ENCODE measurements around the gene KCP.

GRCh38 chr7:128947854-128948253 is 37.3 kb upstream of the KCP start:
- TF ChIP-seq, protein P1, sequence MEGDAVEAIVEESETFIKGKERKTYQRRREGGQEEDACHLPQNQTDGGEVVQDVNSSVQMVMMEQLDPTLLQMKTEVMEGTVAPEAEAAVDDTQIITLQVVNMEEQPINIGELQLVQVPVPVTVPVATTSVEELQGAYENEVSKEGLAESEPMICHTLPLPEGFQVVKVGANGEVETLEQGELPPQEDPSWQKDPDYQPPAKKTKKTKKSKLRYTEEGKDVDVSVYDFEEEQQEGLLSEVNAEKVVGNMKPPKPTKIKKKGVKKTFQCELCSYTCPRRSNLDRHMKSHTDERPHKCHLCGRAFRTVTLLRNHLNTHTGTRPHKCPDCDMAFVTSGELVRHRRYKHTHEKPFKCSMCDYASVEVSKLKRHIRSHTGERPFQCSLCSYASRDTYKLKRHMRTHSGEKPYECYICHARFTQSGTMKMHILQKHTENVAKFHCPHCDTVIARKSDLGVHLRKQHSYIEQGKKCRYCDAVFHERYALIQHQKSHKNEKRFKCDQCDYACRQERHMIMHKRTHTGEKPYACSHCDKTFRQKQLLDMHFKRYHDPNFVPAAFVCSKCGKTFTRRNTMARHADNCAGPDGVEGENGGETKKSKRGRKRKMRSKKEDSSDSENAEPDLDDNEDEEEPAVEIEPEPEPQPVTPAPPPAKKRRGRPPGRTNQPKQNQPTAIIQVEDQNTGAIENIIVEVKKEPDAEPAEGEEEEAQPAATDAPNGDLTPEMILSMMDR (IDR thresholded peaks at IDR 0.05), result no peak
- no peak for TF ChIP-seq ZFX (IDR thresholded peaks at IDR 0.05; ENCODE audit: borderline replicate concordance)

Data from 22Rv1 (cell line).